ENCODE measurements around the gene SERINC4. TPM values are rescaled to one million over a fixed set of nuclear protein-coding genes. Genes with fewer than 3 reads are reported as not detected.

SERINC4 gene
- total RNA-seq, 4 donors from 2014 or later = 0.28 to 0.49 TPM; not detected in 2

DNA sequence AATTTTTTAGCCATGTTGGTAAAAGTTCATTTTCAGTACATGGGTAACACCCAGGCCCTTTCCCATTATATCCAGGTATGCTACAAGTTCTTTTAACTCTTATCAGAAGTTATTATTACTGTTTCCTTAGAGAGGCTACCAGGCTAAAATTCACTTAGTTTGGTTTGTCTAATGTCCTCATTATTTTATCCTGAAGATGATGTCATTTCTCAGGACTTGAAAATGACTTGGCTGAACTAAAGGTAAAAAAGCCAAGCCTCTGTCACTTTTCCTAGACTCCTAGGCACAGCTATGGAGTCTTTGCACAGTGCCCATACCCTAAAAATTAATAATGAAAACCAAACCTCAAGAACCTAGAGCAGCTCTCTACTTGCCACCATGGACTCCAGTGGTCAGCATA is 27.4 kb downstream of the SERINC4 start:
- no peaks in the 10 kb centered on the region for H3K9me3 ChIP-seq
- H3K27ac ChIP-seq = no peak overlapping the region
- TF ChIP-seq, protein P1, sequence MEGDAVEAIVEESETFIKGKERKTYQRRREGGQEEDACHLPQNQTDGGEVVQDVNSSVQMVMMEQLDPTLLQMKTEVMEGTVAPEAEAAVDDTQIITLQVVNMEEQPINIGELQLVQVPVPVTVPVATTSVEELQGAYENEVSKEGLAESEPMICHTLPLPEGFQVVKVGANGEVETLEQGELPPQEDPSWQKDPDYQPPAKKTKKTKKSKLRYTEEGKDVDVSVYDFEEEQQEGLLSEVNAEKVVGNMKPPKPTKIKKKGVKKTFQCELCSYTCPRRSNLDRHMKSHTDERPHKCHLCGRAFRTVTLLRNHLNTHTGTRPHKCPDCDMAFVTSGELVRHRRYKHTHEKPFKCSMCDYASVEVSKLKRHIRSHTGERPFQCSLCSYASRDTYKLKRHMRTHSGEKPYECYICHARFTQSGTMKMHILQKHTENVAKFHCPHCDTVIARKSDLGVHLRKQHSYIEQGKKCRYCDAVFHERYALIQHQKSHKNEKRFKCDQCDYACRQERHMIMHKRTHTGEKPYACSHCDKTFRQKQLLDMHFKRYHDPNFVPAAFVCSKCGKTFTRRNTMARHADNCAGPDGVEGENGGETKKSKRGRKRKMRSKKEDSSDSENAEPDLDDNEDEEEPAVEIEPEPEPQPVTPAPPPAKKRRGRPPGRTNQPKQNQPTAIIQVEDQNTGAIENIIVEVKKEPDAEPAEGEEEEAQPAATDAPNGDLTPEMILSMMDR (IDR thresholded peaks at IDR 0.05) = no peak
- no peak for TF ChIP-seq POLR2A (IDR thresholded peaks at IDR 0.05)
- H3K4me1 ChIP-seq = no peaks in the 10 kb centered on the region
- no peaks in the 10 kb centered on the region for H3K36me3 ChIP-seq
- H3K4me3 ChIP-seq = no peak overlapping the region
- intact Hi-C loops (cut with DNase I; ENCODE audit: low total_unique reads) = no loop called here
- DNase-seq = no peak
- H3K27me3 ChIP-seq = no peaks in the 10 kb centered on the region

DNA sequence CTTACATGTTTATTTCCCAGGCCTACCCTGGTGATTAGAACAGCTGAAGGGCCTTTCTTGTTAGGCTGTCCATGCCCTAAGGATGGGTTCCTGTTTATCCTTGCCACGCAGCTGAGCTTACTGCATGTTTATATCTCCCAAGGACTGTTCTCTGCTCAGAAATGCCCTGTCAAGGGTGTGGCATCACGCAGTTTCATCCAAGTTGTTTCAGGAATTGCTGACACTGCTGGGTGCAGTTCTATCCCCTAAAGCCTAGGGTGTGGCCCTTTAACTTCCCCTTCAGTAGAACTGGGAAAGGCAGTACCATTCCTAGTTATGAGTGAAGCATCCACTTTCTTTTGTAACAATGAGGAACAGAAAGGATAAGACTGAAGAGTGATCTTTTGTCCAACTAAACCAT is 28.2 kb downstream of the SERINC4 start:
- H3K4me1 ChIP-seq = no peaks in the 10 kb centered on the region
- intact Hi-C loops (cut with DNase I; ENCODE audit: low total_unique reads) = no loop called here
- no peak for TF ChIP-seq POLR2A (IDR thresholded peaks at IDR 0.05)
- TF ChIP-seq, protein P1 (IDR thresholded peaks at IDR 0.05) = no peak
- H3K4me3 ChIP-seq = no peak overlapping the region
- H3K9me3 ChIP-seq = no peaks in the 10 kb centered on the region
- H3K36me3 ChIP-seq = no peaks in the 10 kb centered on the region
- DNase-seq = no peak
- no peak overlapping the region for H3K27ac ChIP-seq
- H3K27me3 ChIP-seq = no peaks in the 10 kb centered on the region

DNA sequence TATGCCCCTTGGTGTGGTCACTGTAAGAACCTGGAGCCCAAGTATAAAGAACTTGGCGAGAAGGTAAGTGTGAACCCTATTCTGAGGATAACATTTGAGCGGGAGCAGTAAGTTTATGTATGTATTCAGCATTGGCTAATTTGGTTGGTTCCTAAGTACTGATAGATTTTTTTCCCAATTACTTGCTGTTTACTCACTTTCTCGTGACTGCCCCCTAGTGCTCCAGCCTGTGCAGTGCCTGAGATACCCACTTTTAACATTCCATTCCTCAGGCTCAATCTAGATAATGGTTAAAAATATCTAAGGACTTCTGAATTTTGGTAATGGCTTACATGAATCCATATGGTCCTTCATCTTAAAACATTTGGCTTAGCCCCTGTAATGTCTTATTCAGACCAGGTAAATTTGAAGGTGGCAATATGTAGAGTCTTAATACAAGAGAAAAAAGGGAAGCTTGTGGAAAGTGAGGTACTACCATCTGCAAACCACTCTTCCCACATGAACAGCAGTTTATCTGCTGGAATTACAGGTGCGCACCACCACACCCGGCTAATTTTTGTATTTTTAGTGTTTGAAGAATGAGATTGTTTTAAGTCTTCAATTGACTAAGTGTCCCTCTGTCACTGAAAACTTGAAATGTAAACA is 30.3 kb downstream of the SERINC4 start:
- no peaks in the 10 kb centered on the region for H3K27me3 ChIP-seq
- H3K4me3 ChIP-seq = no peak overlapping the region
- H3K4me1 ChIP-seq = no peaks in the 10 kb centered on the region
- no peaks in the 10 kb centered on the region for H3K36me3 ChIP-seq
- DNase-seq = no peak
- TF ChIP-seq, protein P1 (IDR thresholded peaks at IDR 0.05) = peak; percentile 46 to 74 (median 54)
- no peak for TF ChIP-seq POLR2A (IDR thresholded peaks at IDR 0.05)
- H3K27ac ChIP-seq = no peak overlapping the region
- no peaks in the 10 kb centered on the region for H3K9me3 ChIP-seq
- intact Hi-C loops (cut with DNase I; ENCODE audit: low total_unique reads) = no loop called here

DNA sequence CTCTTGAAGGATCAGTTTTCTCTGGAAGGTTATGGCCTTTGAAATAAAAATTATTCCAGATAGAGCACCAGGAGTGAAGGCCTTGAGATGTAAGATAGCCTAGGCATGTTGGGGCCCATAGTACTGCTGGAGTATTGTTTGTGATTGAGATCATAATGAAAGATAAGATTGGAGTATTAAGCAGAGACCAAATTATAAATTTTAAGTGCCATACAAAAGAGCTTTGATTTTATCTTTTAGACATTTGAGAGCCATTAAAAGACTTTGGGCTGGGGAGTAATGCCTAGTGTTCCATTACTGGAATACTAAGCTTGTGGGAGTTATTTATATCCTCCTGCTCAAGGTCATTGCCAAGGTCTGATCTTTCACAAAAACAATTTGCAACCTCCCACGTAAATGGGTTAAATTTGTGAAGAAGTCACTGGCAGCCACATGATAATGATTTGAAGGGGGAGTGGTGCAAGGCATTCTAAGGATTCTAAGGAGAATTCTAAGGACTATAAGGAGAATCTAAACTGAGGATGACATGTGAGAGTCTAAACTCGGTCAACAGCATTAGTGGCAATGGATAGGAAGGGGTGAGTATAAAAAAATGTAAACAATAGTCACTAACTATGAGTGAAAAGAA is 36.1 kb downstream of the SERINC4 start:
- Histone ChIP-seq H3K27ac (no peak overlapping the region), H3K4me1 (no peaks in the 10 kb centered on the region), H3K27me3 (no peaks in the 10 kb centered on the region), H3K36me3 (no peaks in the 10 kb centered on the region), H3K9me3 (no peaks in the 10 kb centered on the region), H3K4me3 (no peak overlapping the region)
- no peak for DNase-seq
- TF ChIP-seq POLR2A (IDR thresholded peaks at IDR 0.05) = no peak
- TF ChIP-seq, protein P1 (IDR thresholded peaks at IDR 0.05) = no peak
- intact Hi-C loops (cut with DNase I; ENCODE audit: low total_unique reads) = no loop called here

DNA sequence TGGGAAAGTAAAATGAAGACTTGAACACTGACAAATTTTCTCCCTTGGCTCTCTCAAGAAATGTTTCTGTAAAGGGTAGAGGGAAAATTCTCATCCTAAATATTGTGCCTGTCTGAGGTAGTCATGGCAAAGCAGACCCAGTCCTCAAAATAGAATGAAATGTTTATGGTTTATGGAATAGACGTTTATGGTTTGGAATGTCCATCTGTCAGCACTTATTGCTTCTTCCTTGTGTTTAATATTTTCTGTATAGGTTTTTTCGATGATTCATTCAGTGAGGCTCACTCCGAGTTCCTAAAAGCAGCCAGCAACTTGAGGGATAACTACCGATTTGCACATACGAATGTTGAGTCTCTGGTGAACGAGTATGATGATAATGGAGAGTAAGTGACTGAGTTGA is 37.2 kb downstream of the SERINC4 start:
- no peak overlapping the region for H3K27ac ChIP-seq
- H3K4me3 ChIP-seq = no peak overlapping the region
- intact Hi-C loops (cut with DNase I; ENCODE audit: low total_unique reads) = no loop called here
- no peaks in the 10 kb centered on the region for H3K36me3 ChIP-seq
- no peak for TF ChIP-seq POLR2A (IDR thresholded peaks at IDR 0.05)
- TF ChIP-seq, protein P1 (IDR thresholded peaks at IDR 0.05) = no peak
- no peaks in the 10 kb centered on the region for H3K27me3 ChIP-seq
- no peaks in the 10 kb centered on the region for H3K4me1 ChIP-seq
- no peaks in the 10 kb centered on the region for H3K9me3 ChIP-seq
- no peak for DNase-seq
